GM19328 (cell line): ENCODE measurements around the gene OTOA.
"Not testable (repeated sequence)": the region's sequence is repeated elsewhere in the genome, so short reads cannot be mapped to it uniquely, and the experiment has no call there.

ENCODE experiments used
- ATAC-seq: cut with Tn5 transposase; IDR thresholded peaks from one replicate; pipeline ENCODE4 v1.9.1; 2021; ENCODE audit warnings: mild to moderate bottlenecking, moderate library complexity; ENCODE audit not compliant: unreplicated experiment

OTOA gene

DNA sequence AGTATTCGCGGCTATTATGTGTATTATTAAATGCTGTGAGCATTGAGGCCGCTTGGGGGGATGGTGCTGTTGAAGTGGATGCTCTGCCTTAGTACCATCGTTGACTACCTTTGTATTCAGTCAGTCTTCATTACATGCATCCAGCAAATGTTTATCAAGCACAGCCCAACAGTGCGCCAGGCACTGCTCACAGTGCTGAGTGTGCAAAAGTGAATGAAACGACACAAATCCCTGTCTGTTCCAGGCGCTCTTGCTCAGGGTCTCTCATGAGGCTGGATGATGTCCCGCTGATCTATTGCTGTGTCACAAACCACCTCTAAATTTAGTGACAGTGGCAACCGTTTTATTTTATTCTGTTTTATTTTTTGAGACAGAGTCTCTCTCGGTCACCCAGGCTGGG, 53.8 kb downstream of the OTOA start:
- no peak for ATAC-seq

DNA sequence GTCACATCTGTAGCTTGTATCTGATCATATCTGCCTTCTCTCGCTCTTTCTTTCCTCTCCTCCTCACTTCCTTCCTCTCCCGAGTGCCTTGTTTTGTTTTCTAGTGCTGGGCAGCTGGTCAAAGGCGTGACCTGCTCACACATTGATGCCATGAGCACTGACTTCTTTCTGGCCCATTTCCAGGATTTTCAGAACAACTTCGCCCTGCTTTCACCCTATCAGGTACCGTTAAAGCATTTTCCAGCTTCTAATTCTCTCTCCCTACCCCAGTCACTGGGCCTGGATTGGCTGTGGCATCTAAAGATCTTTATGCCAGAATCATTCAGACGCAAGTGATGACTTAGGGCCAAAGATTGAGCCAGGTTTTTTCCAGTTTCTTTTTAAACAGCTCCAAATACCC, 55.5 kb downstream of the OTOA start:
- no peak for ATAC-seq

- ATAC-seq: no peak
These were observed 56.8 kb downstream of the OTOA start for GRCh38 chr16:21720533-21720932.

DNA sequence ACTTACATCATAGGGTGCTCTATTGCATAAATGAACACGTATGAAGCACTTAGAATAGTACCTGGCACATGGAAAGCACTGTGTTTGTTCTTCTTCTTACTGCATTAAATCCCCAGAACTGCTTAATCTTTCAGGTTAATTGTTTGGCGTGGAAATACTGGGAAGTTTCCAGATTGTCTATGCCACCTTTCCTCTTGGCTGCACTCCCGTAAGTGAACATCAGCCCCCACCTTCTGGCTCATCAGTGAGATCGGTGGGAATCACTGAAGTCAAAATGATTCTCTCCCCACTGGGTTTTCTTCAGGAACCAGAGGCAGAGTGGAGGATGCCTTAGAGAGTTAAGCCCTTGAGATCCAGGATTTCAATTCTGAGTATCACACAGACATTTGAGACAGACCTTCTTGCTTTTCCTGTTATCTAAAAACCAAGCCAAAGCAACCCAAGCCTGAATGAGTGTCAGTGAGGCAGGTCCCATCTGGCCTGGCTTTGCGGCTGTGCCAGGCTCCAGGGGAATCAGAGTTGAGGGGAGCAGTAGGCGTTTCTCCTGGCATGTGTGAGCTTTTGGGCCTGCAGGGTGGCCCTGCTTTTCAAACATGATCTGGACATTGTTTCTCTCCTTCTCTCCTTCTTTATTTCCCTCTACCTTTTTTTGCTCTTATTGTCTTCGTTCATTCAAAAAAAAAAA, 59.1 kb downstream of the OTOA start:
- no peak for ATAC-seq

GRCh38 chr16:21723532-21723931, 59.8 kb downstream of the OTOA start:
- no peak for ATAC-seq

DNA sequence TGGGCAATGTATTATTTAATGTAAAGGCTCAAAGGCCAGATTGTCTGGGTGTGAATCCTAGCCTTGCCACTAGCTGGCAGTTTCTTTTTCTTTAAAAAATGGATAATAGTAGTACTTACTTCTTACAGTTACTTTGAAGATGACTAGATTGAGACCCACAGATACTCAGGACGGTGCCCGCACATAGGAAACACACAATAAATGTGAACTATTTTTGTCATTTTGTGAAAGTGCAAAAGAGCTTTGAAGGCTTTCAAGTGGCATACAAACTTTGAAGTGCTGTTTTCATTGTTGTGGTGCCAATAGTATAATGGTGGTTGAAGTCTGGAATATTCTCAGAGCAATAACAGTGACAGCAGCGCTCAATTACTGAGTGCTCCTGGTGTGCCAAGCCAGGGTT, 63.6 kb downstream of the OTOA start:
- no peak for ATAC-seq

DNA sequence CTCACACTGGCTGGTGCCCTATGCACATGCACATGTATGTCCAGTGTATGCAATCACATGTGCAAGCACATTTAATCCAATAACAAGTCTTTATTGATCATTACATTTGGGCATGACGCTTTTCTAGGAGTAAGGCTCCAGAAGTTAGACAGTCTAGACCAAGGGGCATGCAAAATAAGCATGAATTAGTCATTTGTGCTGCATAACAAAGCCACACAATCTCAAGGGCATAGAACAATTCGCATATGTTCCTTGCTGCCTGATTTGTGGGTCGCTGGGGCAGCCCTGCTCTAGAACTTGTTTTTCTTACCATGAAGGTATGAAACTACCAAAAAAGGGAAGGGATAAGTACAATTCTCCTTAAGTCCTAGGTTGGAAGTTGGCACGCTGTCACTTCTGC, 67.5 kb downstream of the OTOA start:
- ATAC-seq: not testable (repeated sequence)

GRCh38 chr16:21740637-21741036, 76.9 kb downstream of the OTOA start:
- not testable (repeated sequence) for ATAC-seq

- ATAC-seq: not testable (repeated sequence)
These were observed 92.7 kb downstream of the OTOA start for GRCh38 chr16:21756192-21757079.

- ATAC-seq: peak; percentile 64
These were observed 93.4 kb downstream of the OTOA start for GRCh38 chr16:21757080-21757671.

DNA sequence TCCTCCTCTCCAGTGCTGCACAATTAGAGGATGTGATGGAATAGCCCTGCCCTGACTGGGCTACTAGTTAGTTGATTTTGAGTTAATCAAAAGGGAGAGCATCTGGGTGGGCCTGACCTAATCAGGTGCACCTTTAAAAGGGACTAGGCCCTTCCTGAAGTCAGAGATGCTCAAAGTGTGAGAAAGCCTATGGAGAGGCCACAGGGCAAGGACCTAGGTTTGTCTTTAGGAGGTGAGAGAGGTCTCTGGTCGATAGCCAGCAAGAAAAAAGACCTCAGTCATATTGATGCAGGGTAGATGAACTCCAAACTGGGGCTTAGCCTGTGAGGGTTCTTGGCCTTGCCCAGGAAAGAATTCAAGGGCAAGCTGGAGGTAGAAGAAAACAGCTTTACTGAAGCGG, 104.5 kb downstream of the OTOA start:
- not testable (repeated sequence) for ATAC-seq

DNA sequence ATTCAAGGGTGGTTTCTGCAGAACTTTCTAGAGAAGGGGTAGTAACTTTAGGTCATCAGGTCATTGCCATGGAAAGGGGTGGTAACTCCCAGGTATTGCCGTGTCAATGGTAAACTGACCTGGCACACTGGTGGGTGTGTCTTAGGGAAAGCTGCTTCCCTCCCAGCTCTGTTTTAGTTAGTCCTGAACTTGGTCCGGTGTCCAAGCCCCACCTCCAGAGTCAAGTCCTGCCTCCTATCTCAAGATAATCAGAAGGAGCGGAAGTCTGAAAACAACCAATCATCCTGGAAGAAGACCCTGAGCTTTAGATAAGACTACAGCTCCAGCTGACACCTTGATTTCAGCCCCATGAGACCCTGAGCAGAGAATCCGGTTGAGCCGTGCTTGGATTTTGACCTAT, 105.0 kb downstream of the OTOA start:
- not testable (repeated sequence) for ATAC-seq

DNA sequence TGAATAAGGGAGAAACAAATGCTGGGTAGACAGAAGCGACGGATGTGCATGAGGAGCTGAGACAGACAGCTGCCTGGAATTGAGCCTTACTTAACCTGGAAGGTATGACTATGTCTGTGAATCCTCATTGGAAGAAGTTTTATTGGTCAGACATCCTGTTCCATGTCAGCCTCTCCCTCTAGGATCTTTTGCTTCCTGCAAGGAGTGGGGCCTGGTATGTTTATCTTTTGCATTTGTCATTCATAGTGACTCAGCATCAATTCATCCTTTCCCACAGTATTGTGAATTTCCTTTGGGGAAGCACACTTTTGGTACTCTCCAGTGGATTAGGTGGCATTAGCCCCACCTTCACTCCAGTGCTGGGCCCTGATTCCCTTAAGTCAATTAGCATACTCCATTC, 105.5 kb downstream of the OTOA start:
- ATAC-seq: not testable (repeated sequence)

DNA sequence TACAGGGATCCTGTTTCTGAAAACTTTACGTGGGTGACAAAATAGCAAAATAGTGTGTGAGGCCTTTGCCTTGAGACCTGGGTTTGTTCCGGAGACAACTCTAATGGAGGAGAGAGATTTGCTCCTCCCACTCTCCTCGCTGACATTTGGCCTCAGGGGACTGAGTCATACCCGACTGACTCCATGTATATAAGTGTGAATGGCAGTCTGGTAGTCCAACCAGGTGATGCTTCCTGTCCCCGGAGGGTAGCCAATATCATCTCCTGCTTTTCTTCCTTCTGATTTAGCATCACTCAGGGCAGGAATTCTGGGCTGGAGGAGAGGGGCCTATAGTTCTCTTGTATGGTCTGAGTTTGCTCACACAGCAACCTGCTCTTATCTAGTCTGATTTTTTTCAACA, 106.8 kb downstream of the OTOA start:
- not testable (repeated sequence) for ATAC-seq

- ATAC-seq: not testable (repeated sequence)
These were observed 108.9 kb downstream of the OTOA start for GRCh38 chr16:21772547-21773206.

- ATAC-seq: not testable (repeated sequence)
These were observed 109.4 kb downstream of the OTOA start for GRCh38 chr16:21773207-21773553.

- ATAC-seq: not testable (repeated sequence)
These were observed 116.8 kb downstream of the OTOA start for GRCh38 chr16:21780525-21780924.

- not testable (repeated sequence) for ATAC-seq
These were observed 126.7 kb downstream of the OTOA start for GRCh38 chr16:21790506-21790905.

DNA sequence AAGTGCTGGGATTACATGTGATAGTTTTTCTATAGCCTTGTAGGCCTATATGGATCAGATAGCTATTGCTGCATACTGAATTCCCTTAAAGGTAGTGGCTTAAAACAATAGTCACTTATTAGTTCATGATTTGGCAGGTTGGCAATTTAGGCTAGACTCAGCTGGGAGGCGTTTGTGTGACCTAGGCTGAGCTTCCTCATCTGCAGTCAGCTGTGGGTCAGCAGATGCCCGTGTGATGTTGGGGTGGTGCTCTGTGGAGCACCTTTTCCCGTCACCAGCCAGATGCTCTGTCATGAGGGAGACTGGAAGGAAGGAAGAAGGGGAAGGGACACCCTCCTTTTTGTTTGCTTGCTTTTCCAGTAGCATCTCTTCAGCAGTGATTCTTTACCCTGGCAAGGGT, 129.5 kb downstream of the OTOA start:
- not testable (repeated sequence) for ATAC-seq

DNA sequence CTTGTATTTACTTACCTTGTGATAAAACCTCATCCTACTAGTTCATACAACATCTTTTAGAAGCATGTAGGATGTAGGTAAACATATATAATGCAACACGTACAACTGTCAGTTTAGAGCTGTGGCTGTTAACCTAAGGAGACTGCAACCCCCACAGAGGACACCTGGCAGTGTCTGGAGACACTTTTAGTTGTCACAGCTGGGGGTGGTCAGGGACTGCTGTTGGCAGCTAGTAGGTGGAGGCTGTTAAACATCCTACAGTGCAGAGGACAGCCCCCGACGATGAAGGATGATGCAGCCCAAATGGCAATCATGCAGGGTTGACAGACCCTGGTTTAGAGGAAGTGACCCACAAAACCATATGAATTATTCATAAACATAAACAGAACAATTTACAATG, 134.8 kb downstream of the OTOA start:
- ATAC-seq: not testable (repeated sequence)
